HEK293T (cell line): Measurements from ENCODE around the gene UBALD2.

Source experiments
- ARNT ChIP-seq: fragments of 450-650 bp; IDR thresholded peaks from 2 replicates; pipeline ENCODE4 v1.6.1; 2017; ENCODE audit warnings: mild to moderate bottlenecking
- ELF4 ChIP-seq: fragments of 450-650 bp; IDR thresholded peaks from 2 replicates; pipeline ENCODE4 v1.6.1; 2017; ENCODE audit warnings: antibody characterized with exemption
- FOXA1 ChIP-seq: fragments of 450-650 bp; IDR thresholded peaks from 2 replicates; pipeline ENCODE4 v1.6.1; 2016; ENCODE audit warnings: mild to moderate bottlenecking
- FOXK2 ChIP-seq: fragments of 450-650 bp; IDR thresholded peaks from 2 replicates; pipeline ENCODE4 v1.6.1; 2016; ENCODE audit warnings: mild to moderate bottlenecking
- FOXM1 ChIP-seq: fragments of 450-650 bp; IDR thresholded peaks from 2 replicates; pipeline ENCODE4 v1.6.1; 2017; ENCODE audit warnings: mild to moderate bottlenecking, borderline replicate concordance
- L3MBTL2 ChIP-seq: fragments of 450-650 bp; conservative IDR thresholded peaks from 2 replicates; pipeline ENCODE4 v1.6.1; 2016; ENCODE audit warnings: mild to moderate bottlenecking
- LEF1 ChIP-seq: fragments of 450-650 bp; IDR thresholded peaks from 2 replicates; pipeline ENCODE4 v1.6.1; 2017; ENCODE audit warnings: mild to moderate bottlenecking, borderline replicate concordance
- SUZ12 ChIP-seq: fragments of 450-650 bp; IDR thresholded peaks from 2 replicates; pipeline ENCODE4 v1.6.1; 2016; ENCODE audit warnings: mild to moderate bottlenecking
- TARDBP ChIP-seq: fragments of 450-650 bp; IDR thresholded peaks from 2 replicates; pipeline ENCODE4 v1.6.1; 2016

DNA sequence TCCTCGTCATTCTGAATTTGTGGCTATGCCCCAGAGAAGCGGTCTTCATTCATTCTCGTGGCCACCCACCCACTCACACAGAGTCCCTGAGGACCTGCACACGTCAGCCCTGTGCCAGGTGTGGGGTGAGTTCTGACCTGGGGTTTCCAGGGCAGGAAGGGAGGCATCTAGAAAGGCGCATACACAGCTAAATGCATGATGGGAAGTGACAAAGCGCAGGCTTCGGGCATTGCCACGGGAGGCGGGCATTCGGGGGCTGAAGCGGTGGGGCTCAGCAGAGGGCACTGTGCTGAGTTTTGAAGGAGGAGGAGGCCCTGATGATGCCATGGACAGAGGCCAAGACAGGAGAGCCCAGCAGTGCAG, 10.9 kb downstream of the UBALD2 start:
- TF ChIP-seq ARNT (no peak), FOXK2 (no peak), LEF1 (no peak), ELF4 (no peak), TARDBP (no peak), FOXA1 (no peak), L3MBTL2 (no peak), FOXM1 (no peak), SUZ12 (no peak)
